ENCODE results near the gene DNAAF1. TPM values are rescaled to one million over a fixed set of nuclear protein-coding genes. Genes with fewer than 3 reads are reported as not detected.

The DNAAF1 gene
- total RNA-seq, 1 experiment from 2014 or later, result not detected

Other genes starting within 250 kb of the DNAAF1 start
- 0.95 and 1.6 TPM in 2 replicates for gene MLYCD, start 246.2 kb upstream of the DNAAF1 start, total RNA-seq (2014; rRNA removed; shearing (Covaris generic))
- 53.5 and 57.5 TPM in 2 replicates for gene OSGIN1, start 192.1 kb upstream of the DNAAF1 start, total RNA-seq (2014; rRNA removed; shearing (Covaris generic))
- 1.1 and 1.8 TPM in 2 replicates for gene NECAB2, start 177.1 kb upstream of the DNAAF1 start, total RNA-seq (2014; rRNA removed; shearing (Covaris generic))
- gene SLC38A8, start 102.5 kb upstream of the DNAAF1 start, total RNA-seq (2014; rRNA removed; shearing (Covaris generic)), result not detected in 2 replicates
- gene MBTPS1, start 28.4 kb upstream of the DNAAF1 start, total RNA-seq (2014; rRNA removed; shearing (Covaris generic)), result 43.9 and 55.0 TPM in 2 replicates
- 16.9 and 20.2 TPM in 2 replicates for gene HSDL1, start 131 bp upstream of the DNAAF1 start, total RNA-seq (2014; rRNA removed; shearing (Covaris generic))
- gene TAF1C, start 41.7 kb downstream of the DNAAF1 start, total RNA-seq (2014; rRNA removed; shearing (Covaris generic)), result 10.4 and 15.5 TPM in 2 replicates
- gene ADAD2, start 45.8 kb downstream of the DNAAF1 start, total RNA-seq (2014; rRNA removed; shearing (Covaris generic)), result not detected in 2 replicates
- 0.02 TPM in 1 of 2 replicates, not detected in the other for gene KCNG4, start 94.7 kb downstream of the DNAAF1 start, total RNA-seq (2014; rRNA removed; shearing (Covaris generic))
- not detected in 2 replicates for gene WFDC1, start 149.6 kb downstream of the DNAAF1 start, total RNA-seq (2014; rRNA removed; shearing (Covaris generic))
- not detected in 2 replicates for gene ATP2C2, start 223.2 kb downstream of the DNAAF1 start, total RNA-seq (2014; rRNA removed; shearing (Covaris generic))

Data from NCI-H460 (cell line).